ENCODE results near the gene GJA4. TPM values are rescaled to one million over a fixed set of nuclear protein-coding genes. Genes with fewer than 3 reads are reported as not detected.

Gene GJA4
- 0.09 TPM in 1 of 2 replicates, not detected in the other for total RNA-seq

GRCh38 chr1:34792868-34793727, at the start of gene GJA4:
GJA4 (plus strand) TSS chr1:34792999; CDS start chr1:34794214, 1,215 bp downstream.

GRCh38 chr1:34754964-34755637, 37.7 kb upstream of the GJA4 start, which contains the start of gene GJB5:
GJB5 (plus strand) TSS chr1:34755047; CDS start chr1:34757331, 2,284 bp downstream.

GRCh38 chr1:34759503-34760357, 33.1 kb upstream of the GJA4 start, which contains the start of gene GJB4:
GJB4 (plus strand) TSS chr1:34759740; CDS start chr1:34761255, 1,515 bp downstream.

GRCh38 chr1:34781071-34781843, 11.5 kb upstream of the GJA4 start, which contains the start of gene GJB3:
GJB3 (plus strand) TSS chr1:34781214; CDS start chr1:34784763, 3,549 bp downstream.

Other genes starting within 250 kb of the GJA4 start
- gene GJB5, start 38.0 kb upstream of the GJA4 start, total RNA-seq = 0.09 TPM in 1 of 2 replicates, not detected in the other
- gene GJB4, start 33.3 kb upstream of the GJA4 start, total RNA-seq = not detected in 2 replicates
- gene GJB3, start 11.8 kb upstream of the GJA4 start, total RNA-seq = not detected in 2 replicates
- 18.4 and 26.8 TPM in 2 replicates for gene SMIM12, start 66.8 kb downstream of the GJA4 start, total RNA-seq
- gene DLGAP3, start 136.7 kb downstream of the GJA4 start, total RNA-seq = under 0.01 TPM in 1 of 2 replicates, not detected in the other
- 17.0 and 49.3 TPM in 2 replicates for gene TMEM35B, start 192.3 kb downstream of the GJA4 start, total RNA-seq
- gene ZMYM6, start 238.9 kb downstream of the GJA4 start, total RNA-seq = 15.4 and 20.5 TPM in 2 replicates